ENCODE measurements around the gene GRIK1.

GRIK1 gene

GRCh38 chr21:29786496-29787360 is 153.1 kb downstream of the GRIK1 start:
- no peak for DNase-seq (ENCODE audit: low spot score)

- DNase-seq (ENCODE audit: low spot score) = no peak
Measured at GRCh38 chr21:29777160-29777559, 162.6 kb downstream of the GRIK1 start.

GRCh38 chr21:29775462-29775861 is 164.3 kb downstream of the GRIK1 start:
- no peak for DNase-seq (ENCODE audit: low spot score)

GRCh38 chr21:29771491-29772066 is 168.2 kb downstream of the GRIK1 start:
- no peak for DNase-seq (ENCODE audit: low spot score)

- DNase-seq (ENCODE audit: low spot score) = peak; percentile 27
Measured at GRCh38 chr21:29763674-29764073, 176.1 kb downstream of the GRIK1 start.

- no peak for DNase-seq (ENCODE audit: low spot score)
Measured at GRCh38 chr21:29762570-29763082, 177.2 kb downstream of the GRIK1 start.

- DNase-seq (ENCODE audit: low spot score) = no peak
Measured at GRCh38 chr21:29753216-29753615, 186.6 kb downstream of the GRIK1 start.

- no peak for DNase-seq (ENCODE audit: low spot score)
Measured at GRCh38 chr21:29751473-29752185, 188.2 kb downstream of the GRIK1 start.

GRCh38 chr21:29749957-29750356 is 189.8 kb downstream of the GRIK1 start:
- DNase-seq (ENCODE audit: low spot score) = no peak

- DNase-seq (ENCODE audit: low spot score) = no peak
Measured at GRCh38 chr21:29749223-29749622, 190.6 kb downstream of the GRIK1 start.

GRCh38 chr21:29748391-29749167 is 191.2 kb downstream of the GRIK1 start:
- peak; percentile 63 for DNase-seq (ENCODE audit: low spot score)

- no peak for DNase-seq (ENCODE audit: low spot score)
Measured at GRCh38 chr21:29741761-29742160, 198.0 kb downstream of the GRIK1 start.

GRCh38 chr21:29739176-29739575 is 200.6 kb downstream of the GRIK1 start:
- no peak for DNase-seq (ENCODE audit: low spot score)

- DNase-seq (ENCODE audit: low spot score) = no peak
Measured at GRCh38 chr21:29738730-29739129, 201.1 kb downstream of the GRIK1 start.

- peak; percentile 39 for DNase-seq (ENCODE audit: low spot score)
Measured at GRCh38 chr21:29737186-29737585, 202.6 kb downstream of the GRIK1 start.

GRCh38 chr21:29730281-29730680 is 209.5 kb downstream of the GRIK1 start:
- DNase-seq (ENCODE audit: low spot score) = no peak

- no peak for DNase-seq (ENCODE audit: low spot score)
Measured at GRCh38 chr21:29726044-29726443, 213.8 kb downstream of the GRIK1 start.

GRCh38 chr21:29725025-29725736 is 214.6 kb downstream of the GRIK1 start:
- no peak for DNase-seq (ENCODE audit: low spot score)

GRCh38 chr21:29721964-29722363 is 217.8 kb downstream of the GRIK1 start:
- DNase-seq (ENCODE audit: low spot score) = no peak

- DNase-seq (ENCODE audit: low spot score) = no peak
Measured at GRCh38 chr21:29721221-29721620, 218.6 kb downstream of the GRIK1 start.

GRCh38 chr21:29719521-29719920 is 220.3 kb downstream of the GRIK1 start:
- DNase-seq (ENCODE audit: low spot score) = no peak

Data from Ammon's horn (tissue), 1 donor.